Keratinocyte (primary cell): ENCODE data around the gene ZNF710.

Experiments
- EZH2 ChIP-seq: IDR thresholded peaks from one replicate; pipeline ENCODE4 v1.6.1; 2012; ENCODE audit warnings: inconsistent platforms, mild to moderate bottlenecking, low read length, moderate library complexity
- TF ChIP-seq, protein P1 (sequence below), 3 experiments: IDR thresholded peaks in 1 of 3; conservative IDR thresholded peaks in 1 of 3; optimal IDR thresholded peaks in 1 of 3; 2 replicates in 2 of 3; 3 replicates in 1 of 3; pipeline versions ENCODE3 to v1.5.1; 2011; ENCODE audit warnings: low read length in 3 of 3, mild to moderate bottlenecking in 3 of 3, moderate library complexity in 2 of 3, control low read depth in 1 of 3, inconsistent platforms in 1 of 3; ENCODE audit not compliant: insufficient read depth in 2 of 3; ENCODE audit errors: extremely low read depth in 1 of 3

DNA sequence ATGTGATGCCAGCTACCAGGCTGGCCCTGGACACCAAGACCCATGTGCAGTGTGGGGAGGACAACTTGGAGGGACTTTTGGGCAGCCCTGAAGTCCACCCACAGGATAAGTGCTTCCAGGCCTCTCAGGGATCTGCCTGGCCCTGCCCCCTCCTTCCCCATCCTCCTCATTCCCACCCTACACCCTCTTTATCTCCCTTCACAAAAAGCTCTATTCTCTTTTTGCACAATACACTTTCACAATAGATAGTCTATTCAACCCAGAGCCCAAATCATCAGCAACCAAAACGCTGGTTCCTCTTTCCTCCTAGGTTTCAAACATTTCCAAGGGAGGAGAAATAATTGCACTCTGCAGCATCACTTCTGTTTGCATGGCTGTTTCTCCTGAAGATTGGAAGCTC, 7.8 kb upstream of the ZNF710 start:
- TF ChIP-seq, protein P1, sequence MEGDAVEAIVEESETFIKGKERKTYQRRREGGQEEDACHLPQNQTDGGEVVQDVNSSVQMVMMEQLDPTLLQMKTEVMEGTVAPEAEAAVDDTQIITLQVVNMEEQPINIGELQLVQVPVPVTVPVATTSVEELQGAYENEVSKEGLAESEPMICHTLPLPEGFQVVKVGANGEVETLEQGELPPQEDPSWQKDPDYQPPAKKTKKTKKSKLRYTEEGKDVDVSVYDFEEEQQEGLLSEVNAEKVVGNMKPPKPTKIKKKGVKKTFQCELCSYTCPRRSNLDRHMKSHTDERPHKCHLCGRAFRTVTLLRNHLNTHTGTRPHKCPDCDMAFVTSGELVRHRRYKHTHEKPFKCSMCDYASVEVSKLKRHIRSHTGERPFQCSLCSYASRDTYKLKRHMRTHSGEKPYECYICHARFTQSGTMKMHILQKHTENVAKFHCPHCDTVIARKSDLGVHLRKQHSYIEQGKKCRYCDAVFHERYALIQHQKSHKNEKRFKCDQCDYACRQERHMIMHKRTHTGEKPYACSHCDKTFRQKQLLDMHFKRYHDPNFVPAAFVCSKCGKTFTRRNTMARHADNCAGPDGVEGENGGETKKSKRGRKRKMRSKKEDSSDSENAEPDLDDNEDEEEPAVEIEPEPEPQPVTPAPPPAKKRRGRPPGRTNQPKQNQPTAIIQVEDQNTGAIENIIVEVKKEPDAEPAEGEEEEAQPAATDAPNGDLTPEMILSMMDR (optimal IDR thresholded peaks at IDR 0.05 in 1 of 3, IDR thresholded peaks at IDR 0.05 in 1 of 3, conservative IDR thresholded peaks at IDR 0.05 in 1 of 3; ENCODE audit: extremely low read depth in 1 of 3, insufficient read depth in 2 of 3, low read length in 3 of 3) = no peak
- no peak for TF ChIP-seq EZH2
